GM18909 (cell line): ENCODE measurements around the gene SLC25A1.

ENCODE experiments used
- ATAC-seq: cut with Tn5 transposase; IDR thresholded peaks from one replicate; pipeline ENCODE4 v1.9.1; 2021; ENCODE audit warnings: mild to moderate bottlenecking; ENCODE audit not compliant: unreplicated experiment, poor library complexity

The SLC25A1 gene

GRCh38 chr22:19126309-19127273 lies 51.9 kb downstream of the SLC25A1 start:
- no peak for ATAC-seq
